IPS-NIHi7 (cell line): Measurements from ENCODE around the gene RBP5.

Source experiments
- DNase-seq: peaks from one replicate; pipeline ENCODE4 v3.0.0; 2012; ENCODE audit warnings: mixed read lengths; ENCODE audit errors: extremely low spot score

RBP5 gene

GRCh38 chr12:7128681-7129286 is at the start of gene RBP5:
Gene RBP5 (minus strand): TSS chr12:7128889. CDS start chr12:7128775, 114 bp downstream.
- peak; percentile 38 for DNase-seq

DNA sequence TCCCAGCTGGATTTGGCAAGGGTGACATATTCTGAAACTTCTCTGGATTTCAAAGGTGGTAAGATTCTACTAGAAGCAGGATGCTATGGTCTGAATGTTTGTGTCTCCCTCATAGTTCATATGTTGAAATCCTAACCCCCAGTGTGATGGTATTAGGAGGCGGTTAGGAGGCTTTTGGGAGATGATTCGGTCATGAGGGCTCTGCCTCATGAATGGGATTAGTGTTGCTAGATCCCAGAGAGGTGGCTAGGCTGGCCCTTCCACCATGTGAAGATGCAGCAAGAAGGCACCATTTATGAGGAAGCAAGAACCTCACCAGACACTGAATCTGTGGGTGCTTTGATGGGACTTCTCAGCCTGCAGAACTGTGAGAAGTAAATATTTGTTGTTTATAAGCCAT is 49.8 kb upstream of the RBP5 start:
- no peak for DNase-seq

- DNase-seq: no peak
These were observed 47.9 kb upstream of the RBP5 start for GRCh38 chr12:7176595-7176994.

DNA sequence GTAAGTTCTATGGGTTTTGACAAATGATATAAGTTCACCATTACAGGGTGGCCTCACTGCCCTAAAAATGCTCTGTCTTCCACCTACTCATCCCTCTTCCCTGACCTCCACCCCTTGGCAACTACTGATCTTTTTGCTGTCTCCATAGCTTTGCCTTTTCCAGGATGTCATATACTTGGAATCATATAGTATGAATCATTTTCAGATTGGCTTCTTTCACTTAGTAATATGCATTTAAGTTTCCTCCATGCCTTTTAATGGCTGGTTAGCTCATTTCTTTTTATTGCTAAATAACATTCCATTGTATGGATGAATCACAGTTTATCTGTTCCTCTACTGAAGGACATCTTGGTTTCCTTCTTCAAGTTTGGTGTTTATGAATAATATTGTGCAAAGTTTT is 46.8 kb upstream of the RBP5 start:
- DNase-seq: no peak

GRCh38 chr12:7171854-7172253 is 43.2 kb upstream of the RBP5 start:
- DNase-seq: no peak

DNA sequence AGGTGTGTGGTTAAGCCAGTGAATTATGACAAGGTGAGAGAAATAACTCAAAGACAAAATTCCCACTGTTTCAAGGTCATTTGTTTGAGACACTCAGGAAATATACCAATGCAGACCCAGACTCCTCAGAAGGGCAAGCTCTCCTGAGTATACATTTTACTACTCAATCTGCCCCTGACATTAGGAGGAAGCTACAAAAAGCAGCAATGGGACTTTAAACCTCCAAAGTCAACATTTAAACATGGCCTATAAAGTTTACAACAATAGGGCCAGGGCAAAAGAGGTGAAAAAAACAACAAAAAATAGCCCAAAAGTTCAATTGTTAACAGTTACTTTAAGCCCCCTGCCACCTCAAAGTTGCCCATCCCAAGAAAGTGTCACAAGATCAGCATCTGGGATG is 41.3 kb upstream of the RBP5 start:
- DNase-seq: no peak

GRCh38 chr12:7162691-7163114 is 34.0 kb upstream of the RBP5 start:
- peak; percentile 86 for DNase-seq

DNA sequence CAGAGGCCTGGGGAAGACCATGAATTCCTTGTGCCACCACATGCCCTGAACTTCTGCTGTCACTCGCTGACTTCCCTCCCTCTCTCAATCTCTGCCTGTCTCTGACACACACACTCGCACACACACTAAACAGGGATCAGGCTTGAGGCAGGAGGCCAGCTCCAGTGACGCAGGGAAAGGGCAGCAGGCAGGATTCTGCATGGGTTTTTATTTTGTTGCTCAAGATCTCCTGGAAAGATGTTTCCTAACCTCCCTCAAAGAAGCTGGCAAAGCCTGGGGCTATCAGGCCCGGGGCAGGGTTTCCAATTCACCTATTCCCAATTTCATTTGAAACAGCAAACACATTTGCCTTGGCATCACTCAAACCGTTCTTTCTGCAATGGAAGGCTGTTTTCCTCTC is 33.1 kb upstream of the RBP5 start:
- DNase-seq: no peak

GRCh38 chr12:7161327-7161726 is 32.6 kb upstream of the RBP5 start:
- no peak for DNase-seq

- DNase-seq: no peak
These were observed 31.5 kb upstream of the RBP5 start for GRCh38 chr12:7160183-7160582.

DNA sequence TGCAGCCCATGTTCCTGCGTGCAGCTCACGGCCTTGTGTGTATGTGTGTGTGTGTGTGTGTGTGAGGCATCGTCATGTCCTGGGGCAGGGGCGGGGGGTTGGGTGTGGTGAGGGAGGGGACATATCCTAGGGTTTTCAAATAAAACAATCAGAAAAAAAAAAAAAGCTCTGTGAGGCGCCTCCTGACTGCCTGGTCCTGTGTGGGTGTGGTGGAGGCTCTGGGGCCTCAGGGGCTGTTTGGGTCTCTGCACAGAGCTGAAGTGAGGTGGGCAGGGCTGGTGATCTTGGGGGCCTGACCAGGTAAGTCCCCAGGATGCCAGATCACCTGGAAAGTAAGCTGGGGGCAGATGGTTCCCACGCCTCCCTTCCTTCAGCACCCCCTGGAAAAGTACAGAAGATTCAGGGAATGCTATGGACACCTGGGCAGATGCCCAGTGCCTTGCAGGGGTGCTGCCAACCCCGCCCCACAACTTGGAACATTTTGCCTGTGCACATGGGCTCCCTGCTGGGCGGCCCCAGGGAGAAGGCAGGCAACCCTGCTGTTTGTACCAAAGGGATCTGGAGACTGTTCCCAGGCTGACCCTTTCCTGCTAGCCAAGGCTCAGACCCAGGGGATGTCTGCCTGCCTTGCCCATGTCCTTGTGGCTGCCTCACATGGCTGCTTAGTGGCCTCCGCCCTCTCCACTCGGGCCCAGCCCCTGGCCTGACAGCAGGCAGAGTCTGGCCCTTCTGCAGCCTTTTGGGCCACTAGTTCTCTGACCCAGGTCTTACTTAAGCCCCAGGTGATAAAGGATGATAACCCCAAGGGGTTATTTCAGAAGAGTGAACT is 30.3 kb upstream of the RBP5 start:
- no peak for DNase-seq

- no peak for DNase-seq
These were observed 28.7 kb upstream of the RBP5 start for GRCh38 chr12:7157391-7157790.

- no peak for DNase-seq
These were observed 27.8 kb upstream of the RBP5 start for GRCh38 chr12:7156259-7157197.

DNA sequence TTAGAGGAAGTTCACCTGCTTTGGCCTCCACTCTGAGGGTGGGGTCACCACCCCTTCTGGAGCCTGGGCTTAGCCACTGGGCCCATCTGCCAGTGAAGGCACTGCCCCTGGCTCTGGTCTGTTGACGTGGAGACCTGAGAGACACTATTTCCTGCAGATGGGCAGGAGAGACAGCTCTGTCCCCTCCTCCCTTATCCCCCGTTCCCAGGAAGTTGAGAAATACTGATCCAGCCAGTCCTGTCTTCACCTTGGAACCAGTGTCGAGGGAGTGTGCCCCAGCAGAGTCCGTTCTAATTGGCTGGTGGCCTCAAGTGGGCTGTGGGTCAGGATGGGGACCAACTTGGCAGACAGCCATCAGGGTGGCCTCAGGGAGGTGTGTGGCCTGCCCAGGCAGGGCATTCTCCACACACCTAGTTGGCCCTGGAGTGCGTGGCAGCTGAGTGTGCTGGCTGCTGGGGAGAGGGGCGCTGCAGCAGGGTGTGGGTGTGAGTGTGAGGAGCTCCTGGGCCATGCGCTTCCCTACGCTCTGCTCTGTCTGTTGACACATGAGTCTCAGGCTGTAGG is 26.9 kb upstream of the RBP5 start:
- no peak for DNase-seq

GRCh38 chr12:7154901-7155470 is 26.3 kb upstream of the RBP5 start:
- DNase-seq: no peak

DNA sequence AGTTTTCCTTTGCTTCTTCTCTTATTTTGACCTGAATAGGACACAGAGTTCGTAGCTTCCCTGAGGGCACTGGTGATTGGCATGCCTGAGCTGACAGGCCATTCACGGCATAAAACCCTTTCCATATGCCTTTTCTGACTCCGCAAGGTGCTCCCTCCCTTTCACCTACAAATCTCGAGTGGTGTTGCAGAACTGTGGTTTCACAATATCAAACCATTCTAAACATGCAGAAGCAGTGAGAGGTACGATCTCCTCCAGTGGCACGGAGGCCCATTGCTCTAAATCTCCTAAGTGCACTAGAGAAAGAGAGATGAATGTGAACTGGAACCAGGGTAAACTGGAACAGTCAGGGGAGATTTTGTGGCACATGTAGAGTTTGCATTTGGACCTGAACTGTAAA is 25.4 kb upstream of the RBP5 start:
- DNase-seq: no peak

- no peak for DNase-seq
These were observed 24.1 kb upstream of the RBP5 start for GRCh38 chr12:7152818-7153217.

- no peak for DNase-seq
These were observed 22.8 kb upstream of the RBP5 start for GRCh38 chr12:7151532-7151931.

GRCh38 chr12:7150841-7151240 is 22.2 kb upstream of the RBP5 start:
- DNase-seq: no peak

DNA sequence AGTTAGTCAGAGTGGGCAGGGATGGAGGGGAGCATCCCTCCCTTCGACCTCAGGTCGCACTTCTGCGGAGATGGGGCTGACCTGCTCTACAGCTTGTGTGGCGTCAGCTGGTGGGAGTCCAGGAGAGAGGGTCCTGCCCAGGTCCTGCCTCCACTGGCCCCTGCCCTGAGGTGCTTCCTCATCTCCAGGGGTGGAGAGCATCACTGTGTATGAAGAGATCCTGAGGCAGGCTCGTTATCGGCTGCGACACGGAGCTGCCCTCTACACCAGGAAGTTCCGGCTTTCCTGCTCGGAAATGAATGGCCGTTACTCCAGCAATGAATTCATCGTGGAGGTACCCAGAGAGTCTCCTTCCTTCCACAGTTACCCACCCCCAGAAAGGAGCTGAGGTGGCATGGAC is 21.7 kb upstream of the RBP5 start:
- no peak for DNase-seq

GRCh38 chr12:7146906-7147305 is 18.2 kb upstream of the RBP5 start:
- no peak for DNase-seq

DNA sequence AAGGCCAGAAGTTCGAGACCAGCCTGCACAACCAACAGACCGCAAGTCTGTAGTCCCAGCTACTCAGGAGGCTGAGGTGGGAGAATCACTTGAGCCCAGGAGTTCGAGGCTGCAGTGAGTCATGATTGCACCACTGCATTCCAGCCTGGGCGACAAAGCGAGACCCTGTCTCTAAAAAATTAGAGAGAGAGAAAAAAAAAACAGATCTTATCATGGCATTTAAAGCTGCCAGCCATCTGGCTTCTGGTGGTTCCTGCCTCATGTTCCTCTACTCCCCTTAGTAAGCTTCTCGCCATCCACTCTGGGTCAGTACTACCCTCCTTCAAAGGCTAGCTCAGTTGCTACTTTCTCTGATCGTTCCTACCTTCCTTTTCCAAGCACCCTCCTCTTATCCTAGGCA is 17.5 kb upstream of the RBP5 start:
- no peak for DNase-seq
